IPS-18a (cell line): ENCODE data around the gene ZDHHC5.
A peak's percentile ranks its signal among the peaks of the same experiment; 100 is the strongest.
"Not testable (repeated sequence)": the region's sequence is repeated elsewhere in the genome, so short reads cannot be mapped to it uniquely, and the experiment has no call there.

Experiments
- H3K27ac ChIP-seq: one replicate; pipeline ENCODE4 v1.5.1; 2013; ENCODE audit warnings: low read length
- H3K27me3 ChIP-seq: one replicate; pipeline ENCODE4 v1.6.1; 2013; ENCODE audit warnings: mild to moderate bottlenecking, low read length; ENCODE audit not compliant: control insufficient read depth, insufficient read depth
- H3K36me3 ChIP-seq: one replicate; pipeline ENCODE4 v1.6.1; 2013; ENCODE audit warnings: low read depth, low read length; ENCODE audit not compliant: control insufficient read depth
- H3K4me1 ChIP-seq: one replicate; pipeline ENCODE4 v1.6.1; 2013; ENCODE audit warnings: low read depth, low read length; ENCODE audit not compliant: control insufficient read depth
- H3K4me3 ChIP-seq: one replicate; pipeline ENCODE4 v1.5.1; 2013; ENCODE audit warnings: low read length
- H3K9ac ChIP-seq: one replicate; pipeline ENCODE4 v1.6.1; 2013; ENCODE audit warnings: mild to moderate bottlenecking, low read length, moderate library complexity
- H3K9me3 ChIP-seq: one replicate; pipeline ENCODE4 v1.6.1; 2013; ENCODE audit warnings: low read depth, low read length; ENCODE audit not compliant: control insufficient read depth

ZDHHC5 gene

GRCh38 chr11:57712256-57713150 is 44.6 kb downstream of the ZDHHC5 start, which contains the start of gene TMX2:
Gene TMX2 (plus strand): TSS chr11:57712593. CDS start chr11:57712619, 26 bp downstream.
- peak within 1 kb of the TSS; percentile 95 for H3K9ac ChIP-seq
- peaks cover 4% of the 10 kb centered on the region for H3K36me3 ChIP-seq
- no peaks in the 10 kb centered on the region for H3K9me3 ChIP-seq
- H3K27me3 ChIP-seq = no peaks in the 10 kb centered on the region
- peak within 1 kb of the TSS; percentile 99 for H3K4me3 ChIP-seq
- peaks cover 10% of the 10 kb centered on the region for H3K4me1 ChIP-seq
- H3K27ac ChIP-seq = peak within 1 kb of the TSS; percentile 92

GRCh38 chr11:57713835-57714234 is 45.9 kb downstream of the ZDHHC5 start:
- H3K9ac ChIP-seq = peak overlapping the region; percentile 95

GRCh38 chr11:57716726-57717125 is 48.8 kb downstream of the ZDHHC5 start:
- not testable (repeated sequence) for H3K27ac ChIP-seq, H3K9ac ChIP-seq, H3K4me3 ChIP-seq, H3K4me1 ChIP-seq, H3K27me3 ChIP-seq, H3K9me3 ChIP-seq
- peaks cover 12% of the 10 kb centered on the region for H3K36me3 ChIP-seq

More at GRCh38 chr11:57713835-57714234, 45.9 kb downstream of the ZDHHC5 start:
- Histone ChIP-seq H3K36me3 (no peaks in the 10 kb centered on the region), H3K27me3 (no peaks in the 10 kb centered on the region), H3K4me3 (peak overlapping the region; percentile 99), H3K27ac (no peak overlapping the region), H3K4me1 (peaks cover 10% of the 10 kb centered on the region), H3K9me3 (no peaks in the 10 kb centered on the region)

GRCh38 chr11:57727185-57727584 is 59.3 kb downstream of the ZDHHC5 start:
- Histone ChIP-seq H3K4me1 (peaks cover 11% of the 10 kb centered on the region), H3K27ac (no peak overlapping the region), H3K9ac (no peak overlapping the region), H3K9me3 (no peaks in the 10 kb centered on the region), H3K36me3 (no peaks in the 10 kb centered on the region), H3K4me3 (no peak overlapping the region), H3K27me3 (no peaks in the 10 kb centered on the region)

GRCh38 chr11:57728829-57729228 is 60.9 kb downstream of the ZDHHC5 start:
- no peak overlapping the region for H3K27ac ChIP-seq
- no peaks in the 10 kb centered on the region for H3K36me3 ChIP-seq
- H3K9me3 ChIP-seq = no peaks in the 10 kb centered on the region
- H3K4me3 ChIP-seq = peak overlapping the region; percentile 3
- no peaks in the 10 kb centered on the region for H3K27me3 ChIP-seq
- peaks cover 11% of the 10 kb centered on the region for H3K4me1 ChIP-seq
- peak overlapping the region; percentile 12 for H3K9ac ChIP-seq

- Histone ChIP-seq H3K9me3 (no peaks in the 10 kb centered on the region), H3K27me3 (no peaks in the 10 kb centered on the region), H3K4me3 (peak overlapping the region; percentile 3), H3K4me1 (peaks cover 11% of the 10 kb centered on the region), H3K9ac (no peak overlapping the region), H3K27ac (no peak overlapping the region), H3K36me3 (no peaks in the 10 kb centered on the region)
Observed at GRCh38 chr11:57729479-57729878, 61.6 kb downstream of the ZDHHC5 start.

GRCh38 chr11:57732661-57733060 is 64.7 kb downstream of the ZDHHC5 start:
- Histone ChIP-seq H3K4me3 (no peak overlapping the region), H3K36me3 (peaks cover 4% of the 10 kb centered on the region), H3K27ac (no peak overlapping the region)

GRCh38 chr11:57735619-57736298 is 67.8 kb downstream of the ZDHHC5 start:
- H3K27ac ChIP-seq = no peak overlapping the region
- H3K9ac ChIP-seq = no peak overlapping the region
- H3K4me3 ChIP-seq = no peak overlapping the region
- H3K36me3 ChIP-seq = peaks cover 23% of the 10 kb centered on the region
- H3K27me3 ChIP-seq = no peaks in the 10 kb centered on the region
- peaks cover 8% of the 10 kb centered on the region for H3K4me1 ChIP-seq
- H3K9me3 ChIP-seq = no peaks in the 10 kb centered on the region

More at GRCh38 chr11:57732661-57733060, 64.7 kb downstream of the ZDHHC5 start:
- peaks cover 19% of the 10 kb centered on the region for H3K4me1 ChIP-seq
- no peaks in the 10 kb centered on the region for H3K9me3 ChIP-seq
- no peaks in the 10 kb centered on the region for H3K27me3 ChIP-seq
- no peak overlapping the region for H3K9ac ChIP-seq

- H3K9me3 ChIP-seq = no peaks in the 10 kb centered on the region
- H3K27me3 ChIP-seq = no peaks in the 10 kb centered on the region
- H3K27ac ChIP-seq = peak within 1 kb of the TSS; percentile 72
- peaks cover 8% of the 10 kb centered on the region for H3K4me1 ChIP-seq
- H3K36me3 ChIP-seq = peaks cover 49% of the 10 kb centered on the region
- H3K4me3 ChIP-seq = peak within 1 kb of the TSS; percentile 91
- H3K9ac ChIP-seq = peak within 1 kb of the TSS; percentile 95
Observed at GRCh38 chr11:57741132-57742086, 73.5 kb downstream of the ZDHHC5 start, which contains the start of gene SELENOH. Gene SELENOH (plus strand): TSS chr11:57741491. CDS start chr11:57741596, 105 bp downstream.

- peak overlapping the region; percentile 95 for H3K9ac ChIP-seq
- H3K9me3 ChIP-seq = no peaks in the 10 kb centered on the region
- H3K4me1 ChIP-seq = peaks cover 8% of the 10 kb centered on the region
- peaks cover 49% of the 10 kb centered on the region for H3K36me3 ChIP-seq
- no peaks in the 10 kb centered on the region for H3K27me3 ChIP-seq
- H3K4me3 ChIP-seq = peak overlapping the region; percentile 91
- H3K27ac ChIP-seq = peak overlapping the region; percentile 72
Observed at GRCh38 chr11:57742087-57742452, 74.2 kb downstream of the ZDHHC5 start.

GRCh38 chr11:57744357-57744756 is 76.4 kb downstream of the ZDHHC5 start:
- peaks cover 8% of the 10 kb centered on the region for H3K4me1 ChIP-seq
- peaks cover 29% of the 10 kb centered on the region for H3K36me3 ChIP-seq
- no peaks in the 10 kb centered on the region for H3K9me3 ChIP-seq
- no peak overlapping the region for H3K4me3 ChIP-seq
- H3K27me3 ChIP-seq = no peaks in the 10 kb centered on the region
- no peak overlapping the region for H3K9ac ChIP-seq
- H3K27ac ChIP-seq = no peak overlapping the region
